ENCODE data around the gene PDE5A.
"Not testable (repeated sequence)": the region's sequence is repeated elsewhere in the genome, so short reads cannot be mapped to it uniquely, and the experiment has no call there.

The PDE5A gene

DNA sequence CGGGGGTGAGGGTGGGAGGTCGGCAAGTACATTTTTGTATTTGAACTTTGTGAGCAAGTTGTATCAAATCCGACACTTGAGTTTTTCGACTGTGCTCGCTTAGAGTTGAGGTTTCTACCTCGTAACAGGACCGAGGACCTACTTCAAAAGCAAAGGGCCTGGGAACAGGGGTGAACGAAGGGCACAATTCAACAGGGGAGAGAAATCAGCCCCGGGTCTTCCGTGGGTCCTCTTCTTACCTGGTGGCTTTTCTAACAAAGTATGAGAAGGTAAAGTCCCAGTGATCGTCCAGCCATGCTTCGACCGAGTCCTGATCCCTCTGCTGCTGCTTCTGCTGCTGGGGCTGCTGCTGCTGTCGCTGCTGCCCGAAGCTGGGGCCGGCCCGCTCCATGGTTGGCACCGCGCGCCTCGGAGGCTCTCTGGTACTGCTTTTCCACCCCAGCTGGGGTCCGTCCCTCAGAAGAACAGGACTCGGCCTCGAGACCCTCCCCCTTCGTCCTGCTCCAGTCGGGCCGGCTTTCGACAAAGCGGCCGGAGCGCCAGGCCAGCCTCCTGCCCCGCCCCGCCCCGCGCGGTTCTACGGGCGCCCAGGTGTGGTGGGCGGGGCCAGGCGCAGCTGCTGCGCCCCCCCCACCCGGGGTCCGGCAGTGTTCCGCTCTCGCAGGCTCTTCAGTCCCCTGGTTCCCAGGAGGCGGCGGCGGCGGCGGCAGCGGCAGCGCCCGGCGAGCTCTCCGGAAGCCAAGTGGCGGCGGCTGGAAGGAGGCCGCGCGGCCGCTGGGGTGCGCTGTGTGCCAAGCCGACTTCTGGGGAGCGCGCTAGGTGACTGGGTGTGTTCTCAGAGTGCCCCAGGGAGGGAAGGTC, at the start of gene PDE5A:
TSS of gene PDE5A (minus strand) at position 524 of the 861 bp plus-strand sequence. CDS start at position 391, 133 bp downstream.
- no peak for DNase-seq (ENCODE audit: low read depth)

- no peak for DNase-seq (ENCODE audit: low read depth)
Measured at GRCh38 chr4:119676101-119676500, 47.5 kb upstream of the PDE5A start.

- no peak for DNase-seq (ENCODE audit: low read depth)
Measured at GRCh38 chr4:119675391-119675790, 46.8 kb upstream of the PDE5A start.

- DNase-seq (ENCODE audit: low read depth), result no peak
Measured at GRCh38 chr4:119672938-119673337, 44.3 kb upstream of the PDE5A start.

- no peak for DNase-seq (ENCODE audit: low read depth)
Measured at GRCh38 chr4:119672086-119672485, 43.5 kb upstream of the PDE5A start.

GRCh38 chr4:119671205-119671604, 42.6 kb upstream of the PDE5A start:
- no peak for DNase-seq (ENCODE audit: low read depth)

- no peak for DNase-seq (ENCODE audit: low read depth)
Measured at GRCh38 chr4:119667802-119668201, 39.2 kb upstream of the PDE5A start.

- peak; percentile 35 for DNase-seq (ENCODE audit: low read depth)
Measured at GRCh38 chr4:119666653-119667091, 38.1 kb upstream of the PDE5A start.

DNA sequence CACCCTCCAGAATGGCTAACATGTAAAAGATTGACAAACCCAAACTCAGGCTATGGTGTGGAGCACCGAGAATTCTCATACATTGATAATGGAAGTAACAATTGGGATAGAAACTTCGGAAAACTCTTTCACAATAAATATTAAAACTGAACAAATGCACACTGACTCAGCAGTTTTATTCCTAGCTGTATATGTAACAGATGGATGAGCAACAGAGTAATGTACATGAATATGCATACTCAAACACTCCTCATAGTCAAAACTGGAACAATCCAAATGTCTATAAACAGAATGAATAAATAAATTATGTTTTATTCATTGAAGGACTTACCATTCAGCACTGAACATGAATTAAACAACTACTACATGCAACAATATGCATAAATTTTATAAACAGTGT, 37.1 kb upstream of the PDE5A start:
- no peak for DNase-seq (ENCODE audit: low read depth)

- DNase-seq (ENCODE audit: low read depth), result no peak
Measured at GRCh38 chr4:119664168-119664907, 35.7 kb upstream of the PDE5A start.

DNA sequence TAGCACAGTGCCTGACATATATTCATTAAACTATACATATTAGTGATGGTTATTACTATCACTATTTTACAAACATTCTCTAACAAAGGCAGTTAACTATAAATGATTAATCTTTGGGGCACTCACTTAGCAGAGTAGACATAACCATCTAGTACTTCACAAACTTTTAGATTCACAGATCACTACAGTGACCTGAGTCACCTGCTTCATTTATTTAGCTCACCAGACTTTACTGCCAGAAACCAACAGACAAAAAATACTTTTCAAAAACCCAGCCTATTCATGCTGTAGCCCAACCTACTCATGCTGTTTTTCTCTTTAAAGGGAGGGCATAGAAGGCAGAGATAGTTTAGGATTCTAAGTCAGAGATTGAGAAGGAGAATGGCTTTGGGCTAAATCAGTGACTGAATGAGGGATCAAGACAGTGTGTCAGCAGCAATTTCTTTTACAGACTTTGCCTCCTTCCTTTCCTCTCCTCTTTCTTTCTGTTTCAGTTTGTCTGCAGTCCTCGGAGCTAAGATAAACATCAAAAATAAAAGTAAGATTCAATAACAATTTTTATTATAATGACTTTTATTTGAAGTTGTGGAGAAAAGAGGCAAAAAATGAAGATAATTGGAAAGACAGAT, 34.7 kb upstream of the PDE5A start:
- DNase-seq (ENCODE audit: low read depth), result no peak

DNA sequence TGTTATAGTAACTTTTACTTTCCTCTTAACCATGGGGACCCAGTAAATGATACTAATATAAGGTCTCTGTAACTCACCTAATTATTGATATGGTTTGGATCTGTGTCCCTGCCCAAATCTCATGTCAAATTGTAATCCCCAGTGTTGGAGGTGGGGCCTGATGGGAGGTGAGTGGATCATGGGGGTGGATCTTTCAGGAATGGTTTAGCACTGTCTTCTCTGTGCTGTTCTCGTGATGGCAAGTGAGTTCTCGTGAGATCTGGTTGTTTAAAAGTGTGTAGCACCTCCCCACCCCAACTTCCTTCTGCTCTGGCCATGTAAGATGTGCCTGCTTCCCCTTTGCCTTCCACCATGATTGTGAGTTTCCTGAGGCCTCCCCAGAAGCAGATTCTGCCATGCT, 34.0 kb upstream of the PDE5A start:
- DNase-seq (ENCODE audit: low read depth), result not testable (repeated sequence)

DNA sequence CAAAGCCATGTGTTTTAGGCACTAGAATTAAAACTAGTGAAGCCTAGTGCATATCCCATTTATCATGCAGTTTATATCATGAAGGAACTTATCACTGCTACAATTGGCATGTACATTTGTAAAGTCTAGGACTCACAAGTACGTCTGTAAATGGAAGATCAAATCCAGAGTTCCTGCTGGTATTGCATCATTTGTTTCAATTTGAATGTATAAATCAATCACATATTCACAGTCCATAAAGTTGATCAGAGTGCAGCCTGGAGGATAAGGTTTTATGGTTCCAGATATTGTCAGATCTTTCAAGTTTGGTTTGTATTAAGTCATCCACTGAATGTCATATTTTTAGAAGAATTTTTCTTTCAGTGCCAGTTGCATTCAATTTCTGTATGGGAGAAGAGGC, 32.6 kb upstream of the PDE5A start:
- DNase-seq (ENCODE audit: low read depth), result no peak

- DNase-seq (ENCODE audit: low read depth), result no peak
Measured at GRCh38 chr4:119659576-119659975, 31.0 kb upstream of the PDE5A start.

- DNase-seq (ENCODE audit: low read depth), result no peak
Measured at GRCh38 chr4:119657111-119657611, 28.6 kb upstream of the PDE5A start.

- no peak for DNase-seq (ENCODE audit: low read depth)
Measured at GRCh38 chr4:119656342-119656741, 27.7 kb upstream of the PDE5A start.

DNA sequence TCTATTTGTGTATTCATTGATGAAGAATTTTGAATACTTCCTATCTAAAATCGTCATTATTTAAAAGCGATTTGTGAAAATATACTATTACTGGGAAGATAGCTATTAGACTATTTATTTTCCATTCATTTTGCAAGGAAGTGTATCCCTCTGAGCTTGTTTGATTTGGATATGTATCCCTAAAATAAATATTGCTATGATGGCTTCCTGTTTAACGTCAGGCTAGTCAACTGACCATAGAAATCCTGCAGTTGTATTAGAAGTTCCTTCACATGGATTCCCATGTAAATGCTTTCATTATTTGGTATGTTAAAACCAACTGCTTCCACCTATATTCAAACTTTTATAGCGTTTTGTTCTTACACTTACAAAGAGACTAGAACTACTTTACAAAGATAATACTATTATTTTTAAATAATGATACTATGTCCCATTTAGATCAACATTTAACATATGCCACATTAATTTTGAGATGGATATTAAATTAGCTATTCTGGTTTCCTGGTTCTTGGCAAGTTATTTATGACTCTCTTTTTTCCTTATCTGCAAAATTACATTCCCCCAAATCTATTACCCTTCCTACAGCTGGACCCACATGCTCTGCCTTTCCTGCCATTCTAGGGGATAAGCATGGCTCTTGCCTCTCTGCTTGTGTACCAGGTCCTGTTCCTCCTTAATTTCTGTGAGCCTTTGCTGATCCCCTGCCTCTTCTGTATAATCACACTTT, 26.7 kb upstream of the PDE5A start:
- DNase-seq (ENCODE audit: low read depth), result no peak

GRCh38 chr4:119653990-119654389, 25.4 kb upstream of the PDE5A start:
- DNase-seq (ENCODE audit: low read depth), result no peak

GRCh38 chr4:119652998-119653397, 24.4 kb upstream of the PDE5A start:
- DNase-seq (ENCODE audit: low read depth), result no peak

DNA sequence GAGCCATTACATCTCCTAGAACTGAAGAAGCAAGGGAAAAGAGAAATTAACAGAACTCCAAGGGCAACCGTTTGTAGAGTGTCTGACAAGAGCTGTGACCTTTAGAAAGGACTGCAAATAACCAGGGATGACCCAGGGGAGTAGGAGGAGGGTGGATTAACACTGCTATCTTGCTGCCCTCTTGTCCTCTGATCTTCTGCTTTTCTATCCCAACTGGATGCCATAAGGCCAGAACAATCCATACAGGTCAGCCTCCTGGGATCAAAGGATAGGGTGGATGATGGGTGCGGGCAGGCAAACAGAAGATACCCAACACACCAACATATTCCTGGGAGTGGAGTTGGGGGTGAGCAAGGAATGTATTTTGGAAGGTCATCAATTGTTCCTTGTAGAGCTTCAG, 19.8 kb upstream of the PDE5A start:
- no peak for DNase-seq (ENCODE audit: low read depth)

DNA sequence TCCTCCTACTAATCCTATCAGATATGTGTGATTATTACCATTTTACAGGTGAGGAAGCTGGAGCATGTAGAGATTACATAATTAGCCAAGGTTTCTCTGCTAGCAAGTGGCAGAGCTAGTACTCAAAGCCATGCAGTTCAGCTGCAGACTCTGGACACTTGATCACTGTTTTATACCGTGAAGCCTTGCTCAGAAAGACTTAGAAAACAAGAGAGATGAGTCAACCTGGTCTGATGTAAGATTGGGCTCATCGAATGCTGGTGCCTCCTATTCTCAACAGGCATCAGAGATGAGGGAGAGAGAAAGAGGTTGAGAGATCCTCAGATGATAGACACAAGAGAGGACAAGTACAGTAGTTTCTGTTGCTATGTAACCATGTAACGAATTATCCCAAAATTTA, 19.0 kb upstream of the PDE5A start:
- DNase-seq (ENCODE audit: low read depth), result no peak
